ENCODE data around the gene PTRH1.

GRCh38 chr9:127741831-127742434 is 26.5 kb upstream of the PTRH1 start:
- TF ChIP-seq CTCF (IDR thresholded peaks at IDR 0.05; ENCODE audit: low read depth, low read length, poor library complexity, severe bottlenecking) (no peak), EZH2phosphoT487 (IDR thresholded peaks at IDR 0.05; ENCODE audit: borderline replicate concordance, low read length) (no peak)

Measured in DOHH2 (cell line).